HG03457 (cell line): ENCODE data around the gene DDX1.

Experiments used
- ATAC-seq: cut with Tn5 transposase; IDR thresholded peaks from one replicate; pipeline ENCODE4 v1.9.1; 2021; ENCODE audit warnings: moderate number of reproducible peaks; ENCODE audit not compliant: unreplicated experiment

DDX1 gene

DNA sequence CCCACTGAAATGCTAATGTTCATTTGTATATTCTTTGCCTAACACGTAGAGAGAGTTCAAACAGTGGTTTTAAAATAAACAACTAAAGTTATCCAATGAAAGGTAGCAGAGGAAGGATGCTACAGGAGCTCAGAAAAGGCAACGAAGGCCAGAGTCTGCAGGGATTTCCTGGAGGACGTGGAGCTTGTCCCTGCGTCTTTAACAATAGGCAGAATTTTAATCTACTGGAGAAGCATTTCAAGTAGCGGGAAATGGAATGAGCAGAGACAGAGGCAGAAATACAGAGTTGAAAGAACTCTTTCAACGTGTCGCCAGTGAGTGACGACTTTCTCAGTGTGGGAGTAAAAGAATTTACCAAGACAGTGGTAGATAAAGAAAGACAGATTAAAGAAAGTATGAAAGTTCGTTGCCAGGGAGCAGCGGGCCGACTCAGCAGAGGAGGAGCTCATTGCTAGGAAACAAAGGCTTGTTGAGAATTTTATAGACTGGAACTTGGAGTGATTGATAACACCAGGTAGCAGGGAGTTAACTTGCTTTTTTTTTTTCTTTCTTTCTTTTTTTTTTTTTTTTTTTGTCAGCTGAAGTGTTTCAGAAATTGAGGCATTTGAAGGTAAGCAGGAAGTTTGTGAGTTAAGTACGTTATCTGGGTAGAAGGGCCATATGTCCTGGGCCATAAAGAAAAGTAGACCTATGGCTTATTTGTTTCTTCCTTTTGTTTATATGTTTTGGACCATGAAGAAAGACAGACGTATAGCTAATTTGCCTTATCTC lies 29.9 kb upstream of the DDX1 start:
- ATAC-seq = peak; percentile 18

DNA sequence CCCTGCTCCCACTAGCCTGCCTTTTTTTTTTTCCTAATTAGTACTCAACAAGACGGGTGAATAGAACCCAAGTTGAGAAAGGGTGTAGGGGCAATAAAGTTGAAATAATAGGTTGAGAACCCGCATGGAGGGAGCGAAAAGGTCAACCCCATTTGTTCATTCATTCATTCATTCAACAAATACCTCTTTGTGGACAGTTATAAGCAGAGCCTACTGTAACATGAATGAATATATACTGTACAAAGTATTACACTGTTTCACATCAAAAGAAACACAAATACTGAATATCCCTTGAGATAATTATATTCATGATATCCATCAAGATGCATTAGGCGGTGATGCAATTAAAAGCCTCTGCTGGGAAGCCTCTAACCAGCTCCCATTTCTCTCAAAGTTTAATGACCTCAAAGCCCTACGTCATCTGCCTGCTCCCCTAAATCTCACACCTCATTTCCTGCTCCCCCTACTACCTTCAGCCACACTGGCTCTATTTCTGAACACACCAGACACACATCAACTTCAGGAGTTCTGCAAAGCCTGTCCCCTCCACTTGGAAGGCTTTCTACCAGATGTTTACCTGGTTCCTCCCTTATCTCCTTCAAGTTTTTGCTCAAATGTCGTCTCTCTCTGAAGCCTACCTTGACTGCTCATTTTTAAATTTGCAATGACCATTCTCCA lies 29.2 kb upstream of the DDX1 start:
- ATAC-seq = no peak

DNA sequence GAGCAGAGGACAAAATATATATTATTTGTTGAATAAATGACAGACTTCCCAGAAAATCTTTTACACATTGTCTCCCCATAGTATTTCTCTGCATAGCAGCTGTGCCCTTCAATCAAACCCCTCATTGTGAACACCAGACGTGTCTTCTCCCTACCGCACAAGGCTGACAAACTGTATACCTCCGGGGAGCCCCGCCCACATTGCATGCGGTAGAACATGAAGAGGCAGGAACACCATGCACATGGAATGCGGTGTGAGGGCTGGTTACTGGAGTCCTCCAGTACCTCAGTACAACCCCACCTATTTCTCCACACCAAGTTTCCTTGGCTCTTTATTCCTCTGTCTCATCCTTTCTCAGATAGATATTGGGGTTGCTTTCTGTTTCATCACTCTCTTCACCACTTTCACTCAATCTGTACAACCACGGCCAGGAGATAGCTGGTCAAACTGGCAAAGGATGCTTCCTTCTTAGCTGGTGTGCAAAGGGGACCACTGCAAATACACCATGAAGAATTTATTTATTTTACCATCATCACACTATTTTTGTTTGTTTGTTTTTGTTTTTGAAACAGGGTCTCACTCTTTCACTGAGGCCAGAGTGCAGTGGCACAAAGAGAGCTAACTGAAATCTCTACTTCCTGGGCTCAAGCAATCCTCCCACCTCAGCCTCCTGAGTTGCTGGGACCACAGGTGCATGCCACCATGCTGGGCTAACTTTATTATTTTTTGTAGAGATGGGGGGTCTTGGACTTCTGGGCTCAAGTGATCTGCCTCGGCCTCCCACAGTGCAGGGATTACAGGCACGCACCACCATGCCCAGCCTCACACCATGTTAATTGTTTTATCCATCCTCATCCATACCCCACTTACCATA lies 28.2 kb upstream of the DDX1 start:
- no peak for ATAC-seq

DNA sequence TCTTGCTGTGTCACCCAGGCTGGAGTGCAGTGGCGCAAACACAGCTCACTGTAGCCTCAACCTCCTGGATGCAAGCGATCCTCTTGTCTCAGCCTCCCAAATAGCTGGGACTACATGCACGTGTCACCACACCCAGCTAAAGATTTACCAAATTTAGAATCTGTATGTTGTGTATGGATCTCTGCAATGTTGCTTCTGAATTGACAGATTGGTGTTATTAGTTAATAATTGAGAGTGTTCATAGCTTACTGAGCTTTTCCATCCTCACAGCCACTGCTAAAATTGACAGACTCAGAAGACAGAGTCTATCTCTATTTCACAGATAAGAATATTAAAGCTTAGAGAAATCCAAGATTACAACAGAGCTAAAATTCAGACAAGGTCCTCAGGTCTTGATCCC lies 26.3 kb upstream of the DDX1 start:
- ATAC-seq = no peak

DNA sequence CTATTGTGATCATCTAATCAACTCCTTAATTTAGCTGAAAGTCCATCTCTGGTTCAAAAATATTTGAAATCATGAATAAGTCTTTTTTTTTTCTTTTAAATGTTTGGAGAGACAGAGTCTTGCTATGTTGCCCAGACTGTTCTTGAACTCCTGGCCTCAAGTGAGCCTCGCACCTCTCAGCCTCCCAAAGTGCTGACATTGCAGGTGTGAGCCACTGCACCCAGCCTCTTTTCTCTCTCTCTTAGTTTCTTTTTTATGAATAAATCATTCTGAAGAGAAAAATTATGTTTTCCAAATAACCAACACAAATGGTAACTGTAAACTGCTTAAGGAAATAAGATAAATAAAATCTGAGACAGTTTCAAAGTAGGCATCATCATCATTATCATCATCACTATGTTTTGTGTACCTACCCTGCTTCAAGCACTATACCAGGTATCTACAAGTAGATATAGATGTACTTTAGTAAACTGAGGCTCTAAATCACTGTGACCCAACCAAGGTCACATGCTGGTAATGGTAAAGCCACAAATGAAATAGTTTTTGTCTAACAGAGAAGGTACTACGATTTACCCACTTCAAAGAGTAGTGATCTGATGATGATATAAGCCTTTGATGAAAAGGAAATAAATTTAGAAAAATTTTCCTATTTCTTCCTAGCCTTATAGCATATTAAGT lies 25.5 kb upstream of the DDX1 start:
- ATAC-seq = no peak

DNA sequence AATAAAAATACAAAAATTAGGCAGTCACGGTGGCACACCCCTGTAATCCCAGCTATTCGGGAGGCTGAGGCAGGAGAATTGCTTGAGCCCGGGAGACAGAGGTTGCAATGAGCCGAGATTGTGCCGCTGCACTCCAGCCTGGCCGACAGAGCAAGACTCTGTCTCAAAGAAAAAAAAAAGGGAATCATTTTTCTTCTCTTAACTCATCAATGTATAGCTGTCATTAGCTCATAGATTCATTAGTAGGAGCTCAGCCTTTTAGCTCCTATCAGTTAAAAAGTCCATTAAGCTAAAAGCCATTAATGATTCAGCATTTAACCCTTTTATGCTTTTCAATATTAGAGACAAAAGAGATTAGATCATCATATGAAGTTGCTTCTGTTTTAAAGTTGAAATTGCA lies 24.8 kb upstream of the DDX1 start:
- no peak for ATAC-seq

DNA sequence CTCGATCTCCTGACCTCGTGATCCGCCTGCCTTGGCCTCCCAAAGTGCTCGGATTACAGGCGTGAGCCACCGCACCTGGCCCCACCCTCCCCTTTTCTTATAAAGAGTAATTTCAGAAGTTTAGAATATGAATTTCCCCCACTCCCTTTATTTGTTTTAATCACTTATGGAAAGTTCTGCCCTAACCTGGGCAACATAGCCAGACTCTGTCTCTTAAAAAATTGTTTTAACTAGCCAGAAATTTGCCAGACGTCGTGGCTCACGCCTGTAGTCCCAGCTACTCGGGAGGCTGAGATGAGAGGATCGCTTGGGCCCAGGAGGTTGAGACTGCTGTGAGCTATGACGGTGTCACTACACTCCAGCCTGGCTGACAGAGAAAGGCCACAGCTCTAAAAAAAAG lies 22.8 kb upstream of the DDX1 start:
- ATAC-seq = no peak

DNA sequence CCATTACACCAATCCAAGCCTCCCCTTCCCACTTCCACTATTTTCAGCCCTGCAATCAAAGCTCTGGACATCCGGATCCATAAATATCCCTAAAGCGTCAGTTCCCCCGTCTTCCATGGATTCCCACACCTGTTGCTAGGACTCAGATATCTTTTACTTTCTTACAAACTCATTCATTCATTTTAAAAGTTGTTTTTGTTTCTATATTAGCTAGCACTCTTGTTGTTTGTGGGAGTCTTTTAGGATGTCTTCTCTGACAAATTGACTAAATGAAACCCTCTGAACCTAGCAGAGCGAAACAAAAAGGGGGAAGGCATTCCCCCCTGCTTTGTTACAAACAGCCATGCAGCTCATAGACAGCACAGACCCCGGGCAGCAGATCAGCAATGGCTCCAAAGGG lies 21.6 kb upstream of the DDX1 start:
- no peak for ATAC-seq

DNA sequence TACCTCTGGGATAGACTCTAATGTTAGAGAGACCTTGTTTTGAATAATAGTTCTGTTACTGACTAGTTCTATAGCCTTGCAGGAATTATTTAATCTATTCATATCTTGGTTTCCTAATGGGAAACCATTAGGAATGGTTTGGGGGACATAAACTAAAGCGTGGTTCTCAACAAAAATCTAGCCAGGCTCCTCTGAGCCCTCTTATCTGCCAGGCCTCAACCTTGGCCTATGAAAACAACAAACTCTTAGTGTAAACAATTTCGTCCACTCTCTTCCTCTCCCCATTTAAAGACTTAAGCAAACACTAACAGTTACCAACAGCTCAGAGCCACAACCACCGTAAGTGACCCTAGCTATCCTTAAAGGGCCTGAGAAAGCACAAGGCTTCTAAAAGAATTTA lies 19.9 kb upstream of the DDX1 start:
- no peak for ATAC-seq

DNA sequence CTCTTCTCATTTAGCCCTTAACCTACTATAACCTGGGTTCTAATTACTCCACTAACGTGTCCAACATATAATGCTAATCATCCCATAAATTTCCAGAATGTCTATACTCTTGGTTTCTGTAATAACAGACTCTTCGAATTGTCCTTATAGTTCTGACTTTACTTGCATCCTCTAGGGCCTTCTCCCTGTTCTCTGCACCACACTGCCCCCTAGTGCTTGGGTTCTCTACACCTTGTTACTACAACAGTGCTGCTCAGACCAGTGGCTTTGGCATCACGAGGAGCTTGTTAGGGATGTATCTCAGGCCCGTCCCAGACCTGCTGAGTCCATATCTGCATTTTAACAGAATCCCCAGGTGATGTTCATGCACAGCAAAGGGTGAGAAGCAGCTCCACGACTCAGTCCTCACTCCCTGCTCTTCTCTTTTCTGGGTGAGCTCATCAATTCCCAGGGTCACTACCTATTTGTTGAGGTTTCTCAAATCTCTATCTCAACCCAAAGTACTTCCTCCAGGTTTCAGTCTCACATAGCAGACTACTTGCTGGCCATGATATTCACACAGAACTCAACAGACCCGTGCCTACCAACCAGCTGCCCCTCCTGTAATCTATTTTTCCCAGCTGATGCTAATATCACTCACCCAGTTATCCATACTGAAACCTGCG lies 14.5 kb upstream of the DDX1 start:
- ATAC-seq = peak; percentile 80

DNA sequence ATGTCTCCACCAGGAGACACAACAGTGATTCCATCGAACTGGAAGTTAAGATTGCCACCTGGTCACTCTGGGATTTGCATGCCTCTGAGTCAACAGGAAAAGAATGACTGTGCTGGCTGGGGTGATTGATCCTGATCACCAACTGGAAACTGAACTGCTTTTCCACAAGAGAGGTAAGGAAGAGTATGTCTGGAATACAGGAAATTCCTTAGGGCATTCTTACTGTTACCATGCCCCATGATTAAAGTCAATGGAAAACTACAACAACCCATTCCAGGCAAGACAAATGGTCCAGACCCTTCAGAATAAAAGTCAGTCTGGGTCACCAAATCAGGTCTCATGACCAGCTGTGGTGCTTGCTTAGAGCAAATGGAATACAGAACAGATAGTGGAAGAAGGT lies 12.0 kb upstream of the DDX1 start:
- ATAC-seq = no peak

DNA sequence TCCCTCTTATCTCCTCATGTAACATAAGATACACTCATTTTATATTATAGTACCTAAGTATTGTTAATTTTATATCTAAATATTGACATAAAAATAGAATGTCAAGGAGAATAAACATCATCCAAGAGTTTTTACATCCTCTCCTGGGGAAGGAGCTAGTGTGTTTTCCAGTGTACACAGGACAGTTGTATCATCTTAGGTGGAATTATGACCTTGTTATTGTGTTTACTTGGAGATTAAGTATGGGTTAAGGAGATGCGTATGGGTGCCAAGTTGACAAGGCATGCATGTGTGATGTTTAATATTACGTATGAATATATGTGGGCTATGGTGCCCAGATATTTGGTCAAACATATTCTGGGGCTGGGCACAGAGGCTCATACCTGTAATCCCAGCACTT lies 11.2 kb upstream of the DDX1 start:
- no peak for ATAC-seq

DNA sequence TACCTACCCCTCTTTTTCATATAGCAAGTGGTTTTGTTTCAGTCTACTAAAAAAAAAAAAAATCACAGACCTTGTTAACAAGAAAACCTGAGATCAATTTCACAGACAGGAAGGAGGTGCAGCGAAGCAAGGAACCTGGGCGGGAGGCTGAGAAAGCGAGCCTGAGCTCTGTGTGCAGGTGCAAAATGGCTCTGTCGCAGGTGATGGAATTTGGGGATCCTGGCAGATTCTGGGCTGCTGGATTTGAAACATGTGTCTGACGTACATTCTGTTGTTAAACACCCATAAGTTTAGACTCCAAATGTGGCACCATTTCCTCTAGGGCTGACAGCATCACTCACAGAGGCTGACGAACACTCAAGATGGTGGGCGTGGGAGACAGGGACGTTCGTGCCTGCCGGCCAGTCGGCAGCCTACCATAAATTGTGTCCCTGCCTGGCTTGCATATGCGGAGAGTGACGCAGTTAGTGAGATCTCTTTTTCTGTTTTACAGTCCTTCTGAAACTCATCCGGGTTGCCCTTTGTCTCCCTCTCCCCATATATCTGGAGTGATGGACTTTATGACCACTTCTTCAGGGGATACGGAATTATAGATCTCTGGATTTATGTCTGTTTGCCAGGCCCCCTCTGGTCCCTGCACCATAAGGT lies 8.8 kb upstream of the DDX1 start:
- ATAC-seq = no peak

DNA sequence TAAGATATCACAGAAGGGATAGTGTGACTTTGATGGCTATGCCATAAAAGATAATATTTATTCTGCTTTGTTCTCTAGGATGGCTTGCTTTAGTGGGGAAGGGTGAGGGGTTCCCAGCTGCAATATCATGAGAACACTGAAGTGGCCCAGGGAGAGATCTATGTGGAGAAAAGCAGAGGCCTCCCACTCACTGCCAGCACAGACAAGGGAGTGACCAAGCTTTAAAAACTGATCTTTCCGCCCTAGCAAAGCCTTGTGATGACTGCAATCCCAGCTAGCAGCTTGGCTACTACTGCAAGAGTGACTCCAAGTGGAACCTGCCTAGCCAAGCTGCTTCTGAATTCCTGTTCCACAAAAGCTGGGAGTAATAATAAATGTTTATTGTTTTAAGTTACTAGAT lies 7.8 kb upstream of the DDX1 start:
- ATAC-seq = no peak

DNA sequence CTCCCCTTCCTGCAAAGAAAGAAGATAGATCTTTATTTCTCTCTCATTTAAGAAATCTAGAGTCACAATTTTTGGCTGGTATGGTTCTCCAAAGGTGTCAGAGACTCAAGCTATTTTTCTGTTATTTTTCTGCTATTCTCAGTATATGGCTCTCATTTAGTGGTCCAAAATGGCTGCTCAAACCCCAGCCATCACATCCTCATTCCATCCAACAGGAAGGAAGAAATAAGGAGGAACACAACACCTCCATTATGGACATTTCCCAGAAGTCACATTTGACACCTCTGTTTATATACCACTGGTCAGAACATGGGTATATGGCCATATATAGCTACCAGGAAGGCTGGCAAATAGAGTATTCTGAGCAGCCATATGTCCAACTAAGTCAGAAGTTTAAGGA lies 7.4 kb upstream of the DDX1 start:
- ATAC-seq = no peak

DNA sequence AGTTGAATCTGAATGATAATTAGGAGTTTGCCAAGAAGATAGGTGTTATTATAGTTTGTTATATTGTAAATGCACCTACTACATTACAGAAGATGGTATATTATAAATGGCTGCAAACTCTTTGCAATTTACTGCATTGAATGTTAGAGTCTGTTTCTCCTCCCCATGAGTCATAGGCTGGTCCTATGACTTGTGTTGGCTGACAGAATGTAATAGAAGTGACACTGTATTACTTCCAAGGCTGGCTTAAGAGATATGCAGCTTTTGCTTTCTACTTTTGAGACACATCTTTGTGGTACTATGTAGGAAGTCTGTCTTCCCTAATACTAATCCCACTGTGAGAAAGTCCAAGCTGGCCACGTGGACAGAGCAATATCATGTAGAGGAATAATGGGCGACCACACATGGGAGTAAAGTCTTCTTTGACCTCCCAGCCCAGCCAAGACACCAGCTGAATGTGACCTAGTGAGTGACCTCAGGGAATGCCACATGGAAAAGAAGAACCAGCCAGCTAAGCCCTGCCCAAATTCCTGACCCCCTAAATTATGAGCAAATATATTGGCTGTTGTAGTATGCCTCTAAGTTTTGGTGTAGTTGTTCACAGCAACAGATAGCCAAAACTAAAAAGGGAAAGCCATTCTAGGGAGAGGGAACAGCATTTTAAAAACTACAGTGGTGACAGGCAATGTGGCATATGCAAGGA lies 6.8 kb upstream of the DDX1 start:
- no peak for ATAC-seq

DNA sequence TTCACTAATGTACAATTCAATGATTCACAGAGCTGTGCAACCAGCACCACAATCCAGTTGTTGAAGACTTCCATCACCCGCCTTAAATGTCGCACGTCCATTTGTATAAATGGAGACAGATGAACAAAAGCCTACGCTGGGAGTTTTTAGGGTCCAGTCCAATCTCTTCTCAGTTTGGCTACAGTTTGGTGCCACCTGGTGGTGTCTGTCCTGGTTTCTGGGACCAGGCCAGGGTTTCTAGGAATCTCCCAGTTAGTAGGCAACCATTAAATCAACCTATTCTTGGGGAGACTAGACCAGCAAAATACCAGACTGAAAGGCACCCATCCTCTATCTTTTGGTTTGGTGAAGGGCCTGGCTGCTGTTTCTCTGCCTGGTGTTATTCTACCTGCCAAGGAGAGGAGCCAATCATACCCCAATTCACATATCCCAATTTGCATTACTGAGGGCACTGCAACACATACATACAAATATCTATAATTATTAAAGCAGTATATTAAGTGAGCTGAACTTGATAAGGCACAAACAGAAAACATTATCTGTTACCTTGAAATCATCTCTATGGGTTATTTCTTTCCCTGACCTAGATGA lies 3.2 kb upstream of the DDX1 start:
- no peak for ATAC-seq

DNA sequence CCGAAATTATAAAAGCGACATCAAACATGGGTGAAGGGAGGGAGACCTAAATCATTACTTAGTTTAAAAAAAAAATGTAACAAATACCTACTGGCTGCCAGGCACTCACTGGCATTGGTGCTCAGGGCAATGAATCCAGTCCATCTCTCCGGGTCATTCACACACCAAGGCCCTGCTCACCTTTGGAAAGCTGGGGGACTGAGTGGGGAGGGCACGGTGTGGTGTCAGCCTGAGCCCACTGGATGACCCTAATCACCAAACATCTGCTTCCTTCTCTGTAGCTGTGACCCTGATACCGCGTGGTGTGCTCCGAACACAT lies 336 bp upstream of the DDX1 start:
- no peak for ATAC-seq

DNA sequence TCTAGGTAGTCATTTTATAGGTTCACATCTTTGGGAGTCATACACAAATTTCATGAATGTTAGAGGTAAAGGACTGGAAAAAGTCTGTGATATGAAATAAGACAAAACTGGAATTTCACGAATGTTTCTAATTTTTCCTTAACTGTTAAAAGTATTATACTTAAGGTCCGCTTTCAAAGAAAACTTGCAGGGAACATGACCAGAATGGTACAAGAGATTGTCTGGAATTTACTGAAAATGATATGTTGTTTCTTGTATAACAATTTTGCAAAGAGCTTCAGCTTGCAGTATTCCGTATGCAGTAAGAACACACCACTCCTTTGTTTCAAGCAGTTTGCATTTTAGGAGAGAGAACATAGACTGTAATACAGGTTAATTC lies 1.6 kb downstream of the DDX1 start:
- ATAC-seq = no peak
